Measurements from ENCODE around the gene JADE1.

JADE1 gene

DNA sequence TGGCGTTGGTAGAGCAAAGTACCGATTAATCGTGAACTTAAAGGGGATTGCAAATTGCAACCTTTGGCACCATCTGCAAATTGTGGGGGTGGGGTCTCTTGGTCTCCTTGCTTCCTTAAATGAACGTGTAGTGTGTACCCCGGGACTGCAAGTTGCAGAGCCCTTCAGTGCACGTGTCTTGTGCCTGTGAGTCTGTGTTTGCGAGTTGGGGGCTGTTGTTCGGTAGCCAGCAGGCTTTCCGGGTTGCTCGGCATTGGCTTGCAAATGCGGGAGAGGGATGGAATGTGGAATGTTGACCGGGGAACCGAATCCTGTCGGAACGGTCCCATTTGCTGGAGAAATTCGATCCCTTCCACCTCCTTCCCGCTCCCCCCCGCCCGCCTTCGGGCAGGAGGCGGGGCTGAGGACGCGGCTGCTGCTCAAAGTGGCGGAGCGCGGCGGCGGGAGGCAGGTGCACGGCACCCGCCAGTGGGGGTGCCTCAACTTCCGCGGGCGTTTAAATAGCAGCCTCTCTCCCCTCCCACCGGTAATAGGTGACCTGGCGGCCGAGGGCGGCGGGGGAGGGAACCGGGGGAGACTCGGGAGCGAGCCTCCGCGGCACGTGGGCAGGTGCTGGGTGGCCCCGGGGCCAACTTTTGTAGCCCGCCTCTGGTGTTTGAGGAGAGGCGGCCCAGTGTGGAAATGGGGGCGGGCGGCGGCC lies 1.5 kb downstream of the JADE1 start:
- peak; percentile 83 for DNase-seq

GRCh38 chr4:128811571-128812441 lies 2.3 kb downstream of the JADE1 start:
- DNase-seq = peak; percentile 91

- peak; percentile 50 for DNase-seq
Measured at GRCh38 chr4:128812442-128813235, 3.1 kb downstream of the JADE1 start.

DNA sequence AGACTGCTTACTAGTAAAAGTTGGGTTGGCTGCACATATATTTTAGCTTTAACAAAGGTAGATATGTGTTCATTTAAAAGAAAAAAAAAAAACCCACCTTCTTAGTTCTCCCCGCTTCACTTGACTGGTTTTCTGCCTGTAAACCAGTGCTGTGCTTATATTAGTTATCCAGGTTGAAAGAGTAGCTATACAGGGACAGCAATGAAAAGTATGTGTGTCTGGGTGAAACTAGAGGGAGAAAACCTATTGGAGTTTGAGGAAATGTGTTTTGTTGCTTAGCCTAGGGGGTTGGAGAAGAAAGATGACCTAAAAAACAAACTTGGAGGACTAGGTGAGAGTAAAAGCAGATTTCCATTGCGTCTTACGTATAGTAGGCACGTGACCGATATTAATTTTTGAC lies 4.5 kb downstream of the JADE1 start:
- no peak for DNase-seq

- DNase-seq = no peak
Measured at GRCh38 chr4:128818442-128818841, 8.9 kb downstream of the JADE1 start.

DNA sequence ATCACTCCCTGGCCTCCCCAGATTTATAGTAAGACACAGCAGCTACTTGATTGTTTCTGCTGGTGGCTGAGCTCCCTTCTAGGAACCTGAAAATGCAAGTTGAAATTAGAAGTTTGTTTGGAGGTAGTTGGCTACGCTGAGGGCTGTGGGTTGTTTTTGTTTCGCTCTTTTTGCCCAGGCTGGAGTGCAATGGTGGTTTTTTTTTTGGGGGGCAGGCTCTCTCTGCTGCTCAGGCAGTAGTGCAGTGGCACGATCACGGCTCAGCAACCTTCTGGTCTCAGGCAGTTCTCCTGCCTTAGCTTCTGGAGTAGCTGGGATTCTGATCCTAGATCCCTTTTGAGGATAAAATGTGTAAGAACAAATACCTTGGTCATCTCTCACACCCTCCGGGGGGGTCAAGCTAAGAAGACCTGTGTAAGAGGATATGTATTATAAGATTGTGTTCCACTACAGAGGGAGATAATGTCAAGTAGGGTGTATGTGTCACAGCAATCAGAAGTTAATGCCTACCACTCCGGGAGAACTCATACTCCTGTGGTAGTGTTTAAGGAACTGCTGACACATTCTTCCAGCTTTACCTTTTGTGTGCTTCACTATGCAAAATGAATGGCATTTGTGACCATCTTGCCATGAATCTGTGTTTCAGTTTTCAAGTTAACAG lies 9.7 kb downstream of the JADE1 start:
- no peak for DNase-seq

GRCh38 chr4:128820671-128821070 lies 11.2 kb downstream of the JADE1 start:
- DNase-seq = no peak

GRCh38 chr4:128821151-128821550 lies 11.7 kb downstream of the JADE1 start:
- no peak for DNase-seq

DNA sequence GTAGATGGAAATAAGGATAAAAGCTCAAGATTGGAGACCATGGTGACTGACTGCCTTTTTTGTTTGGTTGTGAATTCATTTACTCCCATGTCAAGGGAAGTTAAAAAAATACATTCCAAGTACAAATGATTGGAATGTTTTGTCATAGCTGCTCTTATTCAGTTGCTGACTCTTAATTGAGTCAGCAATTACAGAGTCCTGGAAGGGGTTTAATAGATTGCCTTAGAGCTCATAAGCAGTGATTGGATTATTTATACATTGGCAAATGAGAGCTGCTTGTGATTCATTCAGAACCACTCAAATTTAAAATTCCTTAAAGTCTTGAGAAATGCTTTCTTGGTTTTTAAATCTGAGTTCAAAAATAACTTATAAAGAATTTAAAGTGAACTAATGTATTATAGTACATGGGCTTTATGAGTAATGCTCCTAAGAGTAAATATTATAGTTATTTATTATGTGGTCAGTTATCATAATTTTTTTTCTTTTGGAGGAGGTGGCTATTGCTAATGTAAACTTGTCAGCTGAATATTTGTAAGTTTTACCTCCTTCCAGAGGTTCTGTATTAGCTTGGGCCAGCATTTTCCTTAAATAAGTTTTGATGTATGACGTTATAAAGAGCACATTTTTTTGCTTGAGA lies 13.6 kb downstream of the JADE1 start:
- DNase-seq = no peak

- DNase-seq = no peak
Measured at GRCh38 chr4:128825226-128825625, 15.7 kb downstream of the JADE1 start.

- no peak for DNase-seq
Measured at GRCh38 chr4:128827296-128827695, 17.8 kb downstream of the JADE1 start.

DNA sequence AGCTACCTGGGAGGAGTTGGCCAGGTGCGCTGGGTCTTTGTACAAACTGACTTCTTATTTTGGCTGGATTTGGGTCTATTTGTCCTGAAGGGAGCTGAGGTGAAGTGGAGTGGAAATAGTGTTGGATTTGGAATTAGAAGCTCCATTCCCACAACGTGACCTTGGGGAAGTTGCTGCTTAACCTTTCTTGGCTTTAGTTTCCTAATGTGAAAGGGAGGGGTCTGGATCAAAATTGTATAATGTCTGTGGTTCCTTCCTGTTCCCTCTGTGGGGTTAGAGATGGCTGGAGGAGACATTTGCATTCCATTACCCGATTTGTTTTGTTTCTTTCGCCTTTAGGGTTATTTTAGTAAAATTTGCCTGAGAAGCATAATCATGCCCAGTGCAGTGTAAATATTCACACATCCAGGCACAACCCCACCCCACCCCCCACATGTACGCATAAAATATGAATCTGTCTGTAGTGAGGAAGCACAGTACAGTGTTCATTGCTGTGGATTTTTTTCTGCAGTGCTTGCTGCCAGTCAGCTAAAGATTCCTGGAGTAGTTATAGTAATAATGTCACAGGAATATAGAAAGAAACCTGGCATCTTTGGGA lies 21.5 kb downstream of the JADE1 start:
- no peak for DNase-seq

GRCh38 chr4:128831531-128832242 lies 22.2 kb downstream of the JADE1 start:
- DNase-seq = no peak

DNA sequence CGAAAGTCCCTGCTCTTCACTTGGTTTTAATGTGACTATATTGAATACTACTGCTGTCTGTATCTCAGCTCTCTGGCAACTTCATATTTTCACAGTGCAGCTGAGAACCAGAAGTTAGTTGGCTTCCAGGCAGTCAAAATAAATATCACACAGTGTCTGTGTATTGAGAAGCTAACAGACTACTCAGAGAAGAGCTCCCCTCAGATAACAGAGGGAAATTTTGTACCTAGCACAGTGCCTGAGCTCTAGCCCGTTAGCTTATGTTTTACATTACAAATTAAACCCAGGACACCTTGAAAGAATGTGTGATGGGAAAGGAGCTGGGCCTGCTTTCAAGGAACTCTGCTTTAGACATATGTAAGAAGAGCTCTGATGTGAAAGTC lies 22.7 kb downstream of the JADE1 start:
- no peak for DNase-seq

DNA sequence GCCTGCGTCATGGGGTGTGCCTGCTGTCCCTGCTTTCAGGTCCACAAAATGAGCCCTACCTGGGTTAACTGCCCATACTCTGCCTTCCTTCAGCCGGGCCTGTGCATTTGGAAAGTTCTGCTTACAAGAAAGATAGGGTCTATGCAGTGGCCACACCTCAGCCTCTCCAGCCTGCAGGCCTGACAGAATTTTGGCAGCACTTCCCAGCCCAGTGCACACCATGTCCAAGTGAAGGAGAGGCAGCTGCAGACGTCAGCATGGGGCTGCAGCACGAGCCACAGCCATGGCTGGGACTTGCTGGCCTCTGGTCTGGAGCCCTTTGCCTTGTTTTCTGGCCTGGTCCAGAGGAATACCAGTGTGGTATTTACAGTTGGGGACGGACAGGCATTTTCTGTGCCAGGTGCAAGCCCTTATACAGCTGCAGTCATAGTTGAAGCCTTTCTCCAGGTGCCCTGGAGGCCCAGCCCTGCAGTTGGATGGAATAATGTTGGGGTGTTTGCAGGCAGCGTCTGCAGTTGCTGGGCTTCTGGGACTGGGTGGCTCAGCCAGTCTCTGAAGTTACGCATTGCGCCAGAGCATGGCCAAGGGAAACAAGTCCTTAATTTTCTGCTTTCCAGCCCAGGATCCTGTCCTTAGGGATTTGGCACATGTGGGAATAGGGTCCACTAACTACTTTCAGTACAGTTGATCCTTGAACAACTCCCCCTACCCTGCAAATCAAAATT lies 26.2 kb downstream of the JADE1 start:
- no peak for DNase-seq

- DNase-seq = no peak
Measured at GRCh38 chr4:128837198-128837597, 27.7 kb downstream of the JADE1 start.

GRCh38 chr4:128837679-128838078 lies 28.2 kb downstream of the JADE1 start:
- DNase-seq = no peak

GRCh38 chr4:128840711-128841318 lies 31.3 kb downstream of the JADE1 start:
- DNase-seq = no peak

GRCh38 chr4:128841402-128841801 lies 31.9 kb downstream of the JADE1 start:
- DNase-seq = no peak

DNA sequence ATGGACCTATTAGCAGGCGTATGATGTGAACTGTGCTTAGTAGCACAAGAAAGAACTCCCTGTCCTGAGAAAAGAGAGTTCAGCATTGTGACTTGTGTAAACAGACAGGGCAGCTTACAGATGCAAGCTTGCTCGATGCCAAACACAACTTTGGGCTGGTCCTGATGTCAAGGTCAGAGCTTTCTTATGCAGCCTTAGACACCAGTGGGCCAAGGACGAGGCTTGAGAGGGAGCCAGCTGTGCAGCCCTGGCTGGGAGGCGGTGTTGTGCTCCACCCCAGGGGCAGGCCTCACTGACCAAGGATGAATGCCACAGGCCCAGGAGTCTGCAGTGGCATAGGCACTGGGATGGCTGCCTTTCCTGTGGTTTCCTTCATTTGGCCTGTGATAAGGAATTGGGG lies 35.4 kb downstream of the JADE1 start:
- no peak for DNase-seq
